GM23338 (cell line): ENCODE results near the gene OR5C1. TPM values are rescaled to one million over a fixed set of nuclear protein-coding genes. Genes with fewer than 3 reads are reported as not detected.

ENCODE experiments used
- ATAC-seq: fragments of 200-7000 bp; cut with Tn5 transposase; 3 replicates; pipeline ENCODE4 v1.9.1; 2020
- DNase-seq: peaks from one replicate; pipeline ENCODE4 v3.0.0-alpha.2; 2015; ENCODE audit warnings: low spot score
- H2AFZ ChIP-seq: fragments of 200-600 bp; sonication (generic); 2 replicates; pipeline ENCODE4 v1.8.0; 2016; ENCODE audit warnings: antibody characterized with exemption, mild to moderate bottlenecking, moderate library complexity
- H3F3A ChIP-seq: fragments of 200-600 bp; sonication (generic); replicated peaks from 2 replicates; pipeline ENCODE4 v1.8.0; 2017; ENCODE audit warnings: antibody characterized with exemption, mixed run types, low read depth
- H3K27ac ChIP-seq: fragments of 200-600 bp; sonication (generic); 2 replicates; pipeline ENCODE4 v1.6.1; 2016; ENCODE audit warnings: low read depth
- H3K27me3 ChIP-seq: fragments of 200-600 bp; sonication (generic); 2 replicates; pipeline ENCODE4 v1.8.0; 2016; ENCODE audit warnings: mild to moderate bottlenecking, mixed run types, moderate library complexity; ENCODE audit not compliant: insufficient read depth
- H3K36me3 ChIP-seq: fragments of 200-600 bp; sonication (generic); 2 replicates; pipeline ENCODE4 v1.8.0; 2016; ENCODE audit warnings: mild to moderate bottlenecking; ENCODE audit not compliant: insufficient read depth
- H3K4me1 ChIP-seq: fragments of 200-600 bp; sonication (generic); 2 replicates; pipeline ENCODE4 v1.8.0; 2016; ENCODE audit warnings: mild to moderate bottlenecking, moderate library complexity; ENCODE audit not compliant: insufficient read depth
- H3K4me2 ChIP-seq: fragments of 200-600 bp; sonication (generic); 2 replicates; pipeline ENCODE4 v1.7.1; 2017; ENCODE audit warnings: mixed run types
- H3K4me3 ChIP-seq: fragments of 200-600 bp; sonication (generic); 2 replicates; pipeline ENCODE4 v1.6.1; 2016; ENCODE audit warnings: mixed run types
- H3K79me2 ChIP-seq: fragments of 200-600 bp; sonication (generic); replicated peaks from 2 replicates; pipeline ENCODE4 v1.8.0; 2017; ENCODE audit warnings: mild to moderate bottlenecking; ENCODE audit not compliant: insufficient read depth
- H3K9me2 ChIP-seq: fragments of 200-600 bp; sonication (generic); 2 replicates; pipeline ENCODE4 v1.8.0; 2017; ENCODE audit not compliant: insufficient read depth
- H4K20me1 ChIP-seq: fragments of 200-600 bp; sonication (generic); replicated peaks from 2 replicates; pipeline ENCODE4 v1.8.0; 2017; ENCODE audit warnings: mild to moderate bottlenecking; ENCODE audit not compliant: insufficient read depth
- H3K27ac Mint-ChIP-seq: 2 replicates; pipeline ENCODE4 v1.8.0; 2020; ENCODE audit warnings: inconsistent platforms, mild to moderate bottlenecking, moderate library complexity, mixed read lengths
- H3K27me3 Mint-ChIP-seq: 3 replicates; pipeline ENCODE4 v1.8.0; 2022; ENCODE audit warnings: low read depth, mild to moderate bottlenecking, moderate library complexity, mixed read lengths, inconsistent platforms; ENCODE audit not compliant: insufficient read depth, poor library complexity
- H3K36me3 Mint-ChIP-seq: 3 replicates; pipeline ENCODE4 v1.8.0; 2021; ENCODE audit warnings: low read depth, mild to moderate bottlenecking, inconsistent platforms, moderate library complexity, mixed read lengths
- H3K4me1 Mint-ChIP-seq: 3 replicates; pipeline ENCODE4 v1.8.0; 2020; ENCODE audit warnings: mild to moderate bottlenecking, inconsistent platforms, mixed read lengths
- H3K4me3 Mint-ChIP-seq: 3 replicates; pipeline ENCODE4 v1.8.0; 2021; ENCODE audit warnings: moderate library complexity, mild to moderate bottlenecking, inconsistent platforms, mixed read lengths
- H3K9me3 Mint-ChIP-seq: 3 replicates; pipeline ENCODE4 v1.8.0; 2020; ENCODE audit warnings: moderate library complexity, mild to moderate bottlenecking, inconsistent platforms, mixed read lengths
- CREB1 ChIP-seq: fragments of 250-450 bp; sonication (Bioruptor Pico); IDR thresholded peaks from 2 replicates; pipeline ENCODE4 v1.5.0; 2020; ENCODE audit warnings: low read depth, mild to moderate bottlenecking, moderate library complexity
- CTCF ChIP-seq, 2 experiments: fragments of 200-600 bp in 1 of 2; sonication (generic) in 1 of 2; conservative IDR thresholded peaks; 2 replicates each; pipeline versions ENCODE4 v1.5.1 to v1.6.1; 2016 to 2017; ENCODE audit warnings: antibody characterized with exemption in 2 of 2, low read depth in 2 of 2, mild to moderate bottlenecking in 2 of 2, moderate library complexity in 1 of 2
- ETS1 ChIP-seq: IDR thresholded peaks from 2 replicates; pipeline ENCODE4 v1.6.1; 2016; ENCODE audit warnings: antibody characterized with exemption
- EZH2phosphoT487 ChIP-seq: fragments of 200-600 bp; sonication (generic); IDR thresholded peaks from one replicate; pipeline ENCODE4 v1.8.1; 2018; ENCODE audit warnings: antibody characterized with exemption; ENCODE audit not compliant: unreplicated experiment
- JUNB ChIP-seq: IDR thresholded peaks from one replicate; pipeline ENCODE4 v1.6.1; 2016; ENCODE audit warnings: antibody characterized with exemption; ENCODE audit not compliant: unreplicated experiment
- NANOG ChIP-seq: IDR thresholded peaks from 2 replicates; pipeline ENCODE4 v1.6.1; 2016; ENCODE audit warnings: antibody characterized with exemption, borderline replicate concordance
- POLR2AphosphoS5 ChIP-seq: IDR thresholded peaks from 2 replicates; pipeline ENCODE4 v1.6.1; 2016; ENCODE audit warnings: antibody characterized with exemption, low read depth
- REST ChIP-seq: IDR thresholded peaks from one replicate; pipeline ENCODE4 v1.6.1; 2018; ENCODE audit warnings: antibody characterized with exemption; ENCODE audit not compliant: unreplicated experiment
- STAT1 ChIP-seq: IDR thresholded peaks from one replicate; pipeline ENCODE4 v1.6.1; 2016; ENCODE audit warnings: antibody characterized with exemption; ENCODE audit not compliant: unreplicated experiment
- ZNF114 ChIP-seq: fragments of 250-450 bp; sonication (Bioruptor Pico); IDR thresholded peaks from 2 replicates; pipeline ENCODE4 v1.5.0; 2020; ENCODE audit warnings: mild to moderate bottlenecking, moderate library complexity
- ZNF331 ChIP-seq: fragments of 250-450 bp; sonication (Bioruptor Pico); IDR thresholded peaks from 2 replicates; pipeline ENCODE4 v1.5.0; 2020; ENCODE audit warnings: low read depth, mild to moderate bottlenecking, moderate library complexity
- polyA plus RNA-seq: library from polyadenylated mRNA; unstranded; fragments of >200 nt; fragmentation: Nextera tagmentation; extraction: Ambion mirVana; gene quantifications from 2 replicates; pipeline ENCODE4 v1.2.1, GENCODE V29; 2016
- total RNA-seq: library from RNA; depleted of rRNA; stranded (reverse); fragments of >200 nt; shearing (Covaris generic); gene quantifications from 2 replicates; pipeline ENCODE4 v1.2.3, GENCODE V29; 2014

Gene OR5C1
- total and polyA plus RNA-seq, 2 experiments from 2014 or later: not detected

GRCh38 chr9:122816163-122816867 lies 27.6 kb downstream of the OR5C1 start:
- Histone ChIP-seq H4K20me1 (peaks cover 11% of the 10 kb centered on the region), H3K36me3 (peaks cover 11% of the 10 kb centered on the region), H3K79me2 (peaks cover 9% of the 10 kb centered on the region), H3K27ac (no peak overlapping the region; the same call in 1 of the 2 replicates), H3K9me2 (no peaks in the 10 kb centered on the region), H3F3A (no peaks in the 10 kb centered on the region), H3K4me3 (no peak overlapping the region), H3K4me2 (no peak overlapping the region), H3K27me3 (no peaks in the 10 kb centered on the region), H2AFZ (no peak overlapping the region), H3K4me1 (no peaks in the 10 kb centered on the region)
- TF ChIP-seq ZNF331 (no peak), EZH2phosphoT487 (no peak), CREB1 (CRISPR knock-in tag) (no peak), ETS1 (no peak), NANOG (no peak), STAT1 (no peak), POLR2AphosphoS5 (no peak), ZNF114 (CRISPR knock-in tag) (no peak), JUNB (no peak), CTCF (conservative IDR thresholded peaks at IDR 0.05; ENCODE audit: low read depth in 2 of 2) (no peak)
- Mint-ChIP-seq H3K9me3 (no peaks in the 10 kb centered on the region), H3K27me3 (peaks cover 3% of the 10 kb centered on the region), H3K4me1 (no peaks in the 10 kb centered on the region), H3K36me3 (peaks cover 31% of the 10 kb centered on the region), H3K4me3 (no peak overlapping the region), H3K27ac (peak overlapping the region; percentile 70)
- DNase-seq (no peak), ATAC-seq (no peak)

GRCh38 chr9:122819326-122819725 lies 30.6 kb downstream of the OR5C1 start:
- peaks cover 46% of the 10 kb centered on the region for H3K36me3 Mint-ChIP-seq
- Histone ChIP-seq H3K9me2 (no peaks in the 10 kb centered on the region), H3K4me3 (no peak overlapping the region), H3K79me2 (peaks cover 13% of the 10 kb centered on the region), H3K36me3 (peaks cover 23% of the 10 kb centered on the region), H4K20me1 (peaks cover 18% of the 10 kb centered on the region), H3K4me1 (no peaks in the 10 kb centered on the region), H3K27ac (no peak overlapping the region), H2AFZ (no peak overlapping the region), H3K27me3 (no peaks in the 10 kb centered on the region), H3K4me2 (no peak overlapping the region), H3F3A (no peaks in the 10 kb centered on the region)
- peaks cover 3% of the 10 kb centered on the region for H3K27me3 Mint-ChIP-seq
- no peaks in the 10 kb centered on the region for H3K4me1 Mint-ChIP-seq
- ATAC-seq (no peak), DNase-seq (no peak)
- no peak overlapping the region for H3K4me3 Mint-ChIP-seq
- H3K9me3 Mint-ChIP-seq: no peaks in the 10 kb centered on the region
- no peak overlapping the region for H3K27ac Mint-ChIP-seq
- no peak for TF ChIP-seq JUNB
- no peak for TF ChIP-seq CREB1 (CRISPR knock-in tag)
- TF ChIP-seq ZNF331: no peak
- no peak for TF ChIP-seq CTCF (conservative IDR thresholded peaks at IDR 0.05; ENCODE audit: low read depth in 2 of 2)
- TF ChIP-seq POLR2AphosphoS5: no peak
- TF ChIP-seq ETS1: no peak
- no peak for TF ChIP-seq REST
- TF ChIP-seq EZH2phosphoT487: no peak
